ENCODE measurements around the gene SLC25A34.
A peak's percentile ranks its signal among the peaks of the same experiment; 100 is the strongest.

The SLC25A34 gene

GRCh38 chr1:15709226-15709625 lies 26.8 kb upstream of the SLC25A34 start:
- DNase-seq (ENCODE audit: low read depth), result no peak

GRCh38 chr1:15712168-15712567 lies 23.9 kb upstream of the SLC25A34 start:
- DNase-seq (ENCODE audit: low read depth), result no peak
- H3K4me3 ChIP-seq (ENCODE audit: low read depth, low read length), result no peak overlapping the region

More at GRCh38 chr1:15709226-15709625, 26.8 kb upstream of the SLC25A34 start:
- H3K4me3 ChIP-seq (ENCODE audit: low read depth, low read length), result no peak overlapping the region

- DNase-seq (ENCODE audit: low read depth), result peak; percentile 50
- H3K4me3 ChIP-seq (ENCODE audit: low read depth, low read length), result no peak overlapping the region
Measured at GRCh38 chr1:15714406-15715136, 21.5 kb upstream of the SLC25A34 start.

GRCh38 chr1:15717418-15718125 lies 18.5 kb upstream of the SLC25A34 start:
- DNase-seq (ENCODE audit: low read depth), result no peak
- no peak overlapping the region for H3K4me3 ChIP-seq (ENCODE audit: low read depth, low read length)

GRCh38 chr1:15718199-15718601 lies 17.9 kb upstream of the SLC25A34 start:
- DNase-seq (ENCODE audit: low read depth), result no peak

GRCh38 chr1:15719381-15720120 lies 16.5 kb upstream of the SLC25A34 start:
- no peak for DNase-seq (ENCODE audit: low read depth)
- no peak overlapping the region for H3K4me3 ChIP-seq (ENCODE audit: low read depth, low read length)

More at GRCh38 chr1:15718199-15718601, 17.9 kb upstream of the SLC25A34 start:
- H3K4me3 ChIP-seq (ENCODE audit: low read depth, low read length), result no peak overlapping the region

GRCh38 chr1:15720861-15721260 lies 15.2 kb upstream of the SLC25A34 start:
- H3K4me3 ChIP-seq (ENCODE audit: low read depth, low read length), result no peak overlapping the region
- DNase-seq (ENCODE audit: low read depth), result no peak

GRCh38 chr1:15722411-15722810 lies 13.6 kb upstream of the SLC25A34 start:
- no peak overlapping the region for H3K4me3 ChIP-seq (ENCODE audit: low read depth, low read length)
- DNase-seq (ENCODE audit: low read depth), result no peak

- no peak overlapping the region for H3K4me3 ChIP-seq (ENCODE audit: low read depth, low read length)
- DNase-seq (ENCODE audit: low read depth), result no peak
Measured at GRCh38 chr1:15722836-15723532, 13.1 kb upstream of the SLC25A34 start.

- DNase-seq (ENCODE audit: low read depth), result no peak
- H3K4me3 ChIP-seq (ENCODE audit: low read depth, low read length), result no peak overlapping the region
Measured at GRCh38 chr1:15723631-15724246, 12.3 kb upstream of the SLC25A34 start.

GRCh38 chr1:15724949-15725880 lies 10.8 kb upstream of the SLC25A34 start:
- DNase-seq (ENCODE audit: low read depth), result no peak
- no peak overlapping the region for H3K4me3 ChIP-seq (ENCODE audit: low read depth, low read length)

GRCh38 chr1:15726508-15726907 lies 9.6 kb upstream of the SLC25A34 start:
- DNase-seq (ENCODE audit: low read depth), result no peak
- H3K4me3 ChIP-seq (ENCODE audit: low read depth, low read length), result no peak overlapping the region

- no peak overlapping the region for H3K4me3 ChIP-seq (ENCODE audit: low read depth, low read length)
- DNase-seq (ENCODE audit: low read depth), result no peak
Measured at GRCh38 chr1:15727021-15727420, 9.0 kb upstream of the SLC25A34 start.

GRCh38 chr1:15727424-15727823 lies 8.6 kb upstream of the SLC25A34 start:
- H3K4me3 ChIP-seq (ENCODE audit: low read depth, low read length), result no peak overlapping the region
- DNase-seq (ENCODE audit: low read depth), result no peak

- DNase-seq (ENCODE audit: low read depth), result no peak
- H3K4me3 ChIP-seq (ENCODE audit: low read depth, low read length), result no peak overlapping the region
Measured at GRCh38 chr1:15727866-15728534, 8.1 kb upstream of the SLC25A34 start.

- no peak for DNase-seq (ENCODE audit: low read depth)
- H3K4me3 ChIP-seq (ENCODE audit: low read depth, low read length), result no peak overlapping the region
Measured at GRCh38 chr1:15728937-15729657, 7.0 kb upstream of the SLC25A34 start.

- H3K4me3 ChIP-seq (ENCODE audit: low read depth, low read length), result no peak overlapping the region
- DNase-seq (ENCODE audit: low read depth), result no peak
Measured at GRCh38 chr1:15730423-15730822, 5.6 kb upstream of the SLC25A34 start.

Data from skeletal muscle cell (primary cell).